HL-60 (cell line): ENCODE results near the gene TIMM8A.

Source experiments
- DNase-seq, 2 experiments: peaks; one replicate each; pipeline ENCODE4 v3.0.0-alpha.2; 2010 to 2020; ENCODE audit warnings: low read depth in 1 of 2, low spot score in 1 of 2
- H3K27ac ChIP-seq: fragments of 250-450 bp; sonication (Bioruptor Pico); replicated peaks from 2 replicates; pipeline ENCODE4 v1.5.1; 2020; ENCODE audit warnings: mild to moderate bottlenecking, moderate library complexity
- H3K27me3 ChIP-seq: fragments of 250-450 bp; sonication (Bioruptor Pico); 2 replicates; pipeline ENCODE4 v1.5.1; 2021; ENCODE audit warnings: mild to moderate bottlenecking, moderate library complexity; ENCODE audit not compliant: insufficient read depth, poor library complexity, severe bottlenecking
- H3K4me3 ChIP-seq: replicated peaks from 2 replicates; pipeline ENCODE4 v1.5.1; 2011; ENCODE audit warnings: mild to moderate bottlenecking, control low read depth, low read length; ENCODE audit not compliant: insufficient read depth
- GABPA ChIP-seq: IDR thresholded peaks from 2 replicates; pipeline ENCODE4 v1.6.1; 2012; ENCODE audit warnings: low read depth
- POLR2AphosphoS5 ChIP-seq: IDR thresholded peaks from 2 replicates; pipeline ENCODE4 v1.6.1; 2012; ENCODE audit warnings: low read depth
- SPI1 ChIP-seq: IDR thresholded peaks from 2 replicates; pipeline ENCODE4 v1.6.1; 2012; ENCODE audit warnings: low read depth, mild to moderate bottlenecking, borderline replicate concordance
- TF ChIP-seq, protein P1 (sequence below): IDR thresholded peaks from one replicate; pipeline ENCODE4 v1.5.1; 2011; ENCODE audit warnings: low read length, control low read depth, inconsistent platforms; ENCODE audit not compliant: insufficient read depth
- TF ChIP-seq, protein P2 (sequence below): IDR thresholded peaks from 2 replicates; pipeline ENCODE4 v1.6.1; 2012; ENCODE audit warnings: low read depth; ENCODE audit not compliant: insufficient replicate concordance

The TIMM8A gene

DNA sequence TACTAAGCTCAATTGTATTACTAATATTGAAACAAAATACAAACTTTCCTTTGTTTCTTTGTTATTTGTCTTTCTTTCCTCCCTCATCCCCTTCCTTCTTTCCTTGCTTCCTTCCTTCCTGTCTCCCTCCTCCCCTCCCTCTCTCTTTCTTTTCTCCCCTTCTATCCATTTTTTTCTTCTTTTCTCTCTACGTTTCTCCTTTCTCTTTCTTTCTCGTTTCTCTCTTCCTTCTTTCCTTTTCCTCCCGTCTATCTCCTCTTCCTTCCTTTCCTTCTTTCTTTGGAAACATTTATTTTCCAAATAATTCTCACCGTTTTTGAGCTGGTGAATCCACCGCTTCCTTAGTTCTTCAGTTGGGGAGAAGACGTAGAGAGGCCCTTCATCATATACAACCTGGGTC lies 21.1 kb upstream of the TIMM8A start:
- H3K27me3 ChIP-seq: no peaks in the 10 kb centered on the region
- H3K27ac ChIP-seq: no peak overlapping the region
- no peak overlapping the region for H3K4me3 ChIP-seq
- TF ChIP-seq GABPA: no peak
- TF ChIP-seq, protein P1, sequence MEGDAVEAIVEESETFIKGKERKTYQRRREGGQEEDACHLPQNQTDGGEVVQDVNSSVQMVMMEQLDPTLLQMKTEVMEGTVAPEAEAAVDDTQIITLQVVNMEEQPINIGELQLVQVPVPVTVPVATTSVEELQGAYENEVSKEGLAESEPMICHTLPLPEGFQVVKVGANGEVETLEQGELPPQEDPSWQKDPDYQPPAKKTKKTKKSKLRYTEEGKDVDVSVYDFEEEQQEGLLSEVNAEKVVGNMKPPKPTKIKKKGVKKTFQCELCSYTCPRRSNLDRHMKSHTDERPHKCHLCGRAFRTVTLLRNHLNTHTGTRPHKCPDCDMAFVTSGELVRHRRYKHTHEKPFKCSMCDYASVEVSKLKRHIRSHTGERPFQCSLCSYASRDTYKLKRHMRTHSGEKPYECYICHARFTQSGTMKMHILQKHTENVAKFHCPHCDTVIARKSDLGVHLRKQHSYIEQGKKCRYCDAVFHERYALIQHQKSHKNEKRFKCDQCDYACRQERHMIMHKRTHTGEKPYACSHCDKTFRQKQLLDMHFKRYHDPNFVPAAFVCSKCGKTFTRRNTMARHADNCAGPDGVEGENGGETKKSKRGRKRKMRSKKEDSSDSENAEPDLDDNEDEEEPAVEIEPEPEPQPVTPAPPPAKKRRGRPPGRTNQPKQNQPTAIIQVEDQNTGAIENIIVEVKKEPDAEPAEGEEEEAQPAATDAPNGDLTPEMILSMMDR: no peak
- TF ChIP-seq SPI1: no peak
- TF ChIP-seq, protein P2, sequence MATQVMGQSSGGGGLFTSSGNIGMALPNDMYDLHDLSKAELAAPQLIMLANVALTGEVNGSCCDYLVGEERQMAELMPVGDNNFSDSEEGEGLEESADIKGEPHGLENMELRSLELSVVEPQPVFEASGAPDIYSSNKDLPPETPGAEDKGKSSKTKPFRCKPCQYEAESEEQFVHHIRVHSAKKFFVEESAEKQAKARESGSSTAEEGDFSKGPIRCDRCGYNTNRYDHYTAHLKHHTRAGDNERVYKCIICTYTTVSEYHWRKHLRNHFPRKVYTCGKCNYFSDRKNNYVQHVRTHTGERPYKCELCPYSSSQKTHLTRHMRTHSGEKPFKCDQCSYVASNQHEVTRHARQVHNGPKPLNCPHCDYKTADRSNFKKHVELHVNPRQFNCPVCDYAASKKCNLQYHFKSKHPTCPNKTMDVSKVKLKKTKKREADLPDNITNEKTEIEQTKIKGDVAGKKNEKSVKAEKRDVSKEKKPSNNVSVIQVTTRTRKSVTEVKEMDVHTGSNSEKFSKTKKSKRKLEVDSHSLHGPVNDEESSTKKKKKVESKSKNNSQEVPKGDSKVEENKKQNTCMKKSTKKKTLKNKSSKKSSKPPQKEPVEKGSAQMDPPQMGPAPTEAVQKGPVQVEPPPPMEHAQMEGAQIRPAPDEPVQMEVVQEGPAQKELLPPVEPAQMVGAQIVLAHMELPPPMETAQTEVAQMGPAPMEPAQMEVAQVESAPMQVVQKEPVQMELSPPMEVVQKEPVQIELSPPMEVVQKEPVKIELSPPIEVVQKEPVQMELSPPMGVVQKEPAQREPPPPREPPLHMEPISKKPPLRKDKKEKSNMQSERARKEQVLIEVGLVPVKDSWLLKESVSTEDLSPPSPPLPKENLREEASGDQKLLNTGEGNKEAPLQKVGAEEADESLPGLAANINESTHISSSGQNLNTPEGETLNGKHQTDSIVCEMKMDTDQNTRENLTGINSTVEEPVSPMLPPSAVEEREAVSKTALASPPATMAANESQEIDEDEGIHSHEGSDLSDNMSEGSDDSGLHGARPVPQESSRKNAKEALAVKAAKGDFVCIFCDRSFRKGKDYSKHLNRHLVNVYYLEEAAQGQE: no peak
- TF ChIP-seq POLR2AphosphoS5: no peak
- no peak for DNase-seq

DNA sequence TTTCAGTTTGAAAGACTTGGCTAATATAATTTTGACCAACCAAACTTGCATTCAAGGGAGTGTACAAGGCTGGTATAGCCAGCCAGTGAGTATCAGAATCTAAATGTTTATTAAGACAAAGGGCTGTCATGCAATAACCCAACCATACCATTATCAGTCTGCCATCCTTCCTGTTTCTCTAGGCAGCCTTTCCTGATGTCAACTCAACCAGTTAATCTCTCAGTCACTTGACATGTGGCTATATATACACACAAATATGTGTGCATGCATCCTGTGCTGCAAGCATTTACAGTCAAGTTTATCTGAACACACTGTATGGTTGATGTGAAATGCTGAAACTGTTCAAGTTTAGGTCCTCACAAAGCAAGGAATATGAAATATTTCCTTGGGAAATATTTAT lies 20.3 kb upstream of the TIMM8A start:
- TF ChIP-seq POLR2AphosphoS5 (no peak), GABPA (no peak), SPI1 (no peak)
- TF ChIP-seq, protein P2: no peak
- TF ChIP-seq, protein P1: no peak
- no peak for DNase-seq
- Histone ChIP-seq H3K27me3 (no peaks in the 10 kb centered on the region), H3K4me3 (no peak overlapping the region), H3K27ac (no peak overlapping the region)

DNA sequence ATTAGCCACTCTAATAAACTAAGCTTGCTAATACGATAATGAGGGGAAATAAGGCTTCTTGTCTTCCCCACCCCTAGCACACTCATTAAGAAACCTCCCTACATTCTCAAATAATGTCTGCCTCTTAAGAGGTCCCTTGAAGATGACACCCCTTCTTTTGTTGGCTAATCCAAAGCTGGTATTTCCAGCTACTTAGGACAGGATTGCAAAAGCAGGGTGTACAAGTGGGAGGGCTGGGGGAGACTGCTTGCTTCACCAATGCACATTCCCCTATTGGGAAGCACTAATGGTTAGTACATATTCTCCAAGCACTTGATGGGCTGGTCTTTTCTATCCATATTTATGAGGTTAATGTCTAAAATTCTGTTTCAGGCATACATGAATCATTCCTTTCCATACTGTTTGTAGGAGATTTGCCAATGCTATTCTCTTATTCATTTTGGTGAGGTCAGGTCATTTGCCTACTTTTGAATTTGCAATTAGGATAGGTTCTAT lies 16.8 kb upstream of the TIMM8A start:
- no peak overlapping the region for H3K27ac ChIP-seq
- no peak for DNase-seq
- TF ChIP-seq, protein P1: no peak
- TF ChIP-seq GABPA (no peak), SPI1 (no peak), POLR2AphosphoS5 (no peak)
- TF ChIP-seq, protein P2: no peak
- no peak overlapping the region for H3K4me3 ChIP-seq
- no peaks in the 10 kb centered on the region for H3K27me3 ChIP-seq
